DMS153 (cell line): ENCODE results near the gene RHNO1.

Experiments
- DNase-seq: peaks from one replicate; lab custom pipeline; 2025; lab: John Stamatoyannopoulos, UW

Gene RHNO1

GRCh38 chr12:2902272-2902880 is 25.4 kb downstream of the RHNO1 start:
- DNase-seq: peak; percentile 5

- no peak for DNase-seq
These were observed 27.2 kb downstream of the RHNO1 start for GRCh38 chr12:2904260-2904659.

- DNase-seq: no peak
These were observed 35.2 kb downstream of the RHNO1 start for GRCh38 chr12:2912216-2912575.

GRCh38 chr12:2919249-2919648 is 42.2 kb downstream of the RHNO1 start:
- DNase-seq: no peak

GRCh38 chr12:2922329-2922728 is 45.3 kb downstream of the RHNO1 start:
- DNase-seq: no peak

- DNase-seq: no peak
These were observed 46.0 kb downstream of the RHNO1 start for GRCh38 chr12:2923057-2923456.

GRCh38 chr12:2924019-2924418 is 47.0 kb downstream of the RHNO1 start:
- DNase-seq: no peak

GRCh38 chr12:2925322-2925995 is 48.4 kb downstream of the RHNO1 start:
- DNase-seq: no peak

- DNase-seq: no peak
These were observed 53.8 kb downstream of the RHNO1 start for GRCh38 chr12:2930865-2931264.

GRCh38 chr12:2933586-2933985 is 56.6 kb downstream of the RHNO1 start:
- no peak for DNase-seq

- no peak for DNase-seq
These were observed 57.3 kb downstream of the RHNO1 start for GRCh38 chr12:2934371-2934770.

GRCh38 chr12:2936301-2936700 is 59.3 kb downstream of the RHNO1 start:
- no peak for DNase-seq

GRCh38 chr12:2937500-2937899 is 60.5 kb downstream of the RHNO1 start:
- DNase-seq: no peak
